Stimulated activated naive CD4-positive, alpha-beta T cell (primary cell): Measurements from ENCODE around the gene FOXE1.

Source experiments
- DNase-seq, 6 experiments: peaks; one replicate each; lab custom pipeline; 2025; lab: John Stamatoyannopoulos, UW

Gene FOXE1

GRCh38 chr9:97848480-97849237, 4.4 kb upstream of the FOXE1 start:
- peak in 4 of 6 experiments; percentile 10 to 39 (median 22) for DNase-seq

- no peak for DNase-seq
These were observed 3.0 kb upstream of the FOXE1 start for GRCh38 chr9:97849980-97850379.

- DNase-seq, result peak in 1 of 6 experiments; percentile 14
These were observed 2.1 kb upstream of the FOXE1 start for GRCh38 chr9:97850746-97851445.

GRCh38 chr9:97851446-97851883, 1.6 kb upstream of the FOXE1 start:
- DNase-seq, result no peak

GRCh38 chr9:97852001-97852398, 1.0 kb upstream of the FOXE1 start:
- DNase-seq, result peak in 1 of 6 experiments; percentile 39

- DNase-seq, result peak in 2 of 6 experiments; percentile 32 to 44
These were observed 499 bp upstream of the FOXE1 start for GRCh38 chr9:97852399-97853055.

- DNase-seq, result peak; percentile 31 to 73 (median 42)
These were observed 1.0 kb downstream of the FOXE1 start for GRCh38 chr9:97853844-97854695.

- peak in 1 of 6 experiments; percentile 17 for DNase-seq
These were observed 1.9 kb downstream of the FOXE1 start for GRCh38 chr9:97854696-97855485.

GRCh38 chr9:97855486-97855875, 2.5 kb downstream of the FOXE1 start:
- DNase-seq, result no peak

GRCh38 chr9:97855899-97856298, 2.9 kb downstream of the FOXE1 start:
- no peak for DNase-seq

- peak in 1 of 6 experiments; percentile 17 for DNase-seq
These were observed 4.0 kb downstream of the FOXE1 start for GRCh38 chr9:97856857-97857605.

- DNase-seq, result peak in 2 of 6 experiments; percentile 22 to 24
These were observed 4.8 kb downstream of the FOXE1 start for GRCh38 chr9:97857606-97858392.

GRCh38 chr9:97858393-97858713, 5.3 kb downstream of the FOXE1 start:
- no peak for DNase-seq

GRCh38 chr9:97858826-97859225, 5.8 kb downstream of the FOXE1 start:
- no peak for DNase-seq

- DNase-seq, result no peak
These were observed 6.3 kb downstream of the FOXE1 start for GRCh38 chr9:97859346-97859745.

- DNase-seq, result no peak
These were observed 7.6 kb downstream of the FOXE1 start for GRCh38 chr9:97860451-97861147.

GRCh38 chr9:97861148-97861475, 8.1 kb downstream of the FOXE1 start:
- DNase-seq, result no peak

GRCh38 chr9:97863314-97863713, 10.3 kb downstream of the FOXE1 start:
- DNase-seq, result no peak

- no peak for DNase-seq
These were observed 11.4 kb downstream of the FOXE1 start for GRCh38 chr9:97864396-97864795.
